ENCODE data around the gene DCXR.

DNA sequence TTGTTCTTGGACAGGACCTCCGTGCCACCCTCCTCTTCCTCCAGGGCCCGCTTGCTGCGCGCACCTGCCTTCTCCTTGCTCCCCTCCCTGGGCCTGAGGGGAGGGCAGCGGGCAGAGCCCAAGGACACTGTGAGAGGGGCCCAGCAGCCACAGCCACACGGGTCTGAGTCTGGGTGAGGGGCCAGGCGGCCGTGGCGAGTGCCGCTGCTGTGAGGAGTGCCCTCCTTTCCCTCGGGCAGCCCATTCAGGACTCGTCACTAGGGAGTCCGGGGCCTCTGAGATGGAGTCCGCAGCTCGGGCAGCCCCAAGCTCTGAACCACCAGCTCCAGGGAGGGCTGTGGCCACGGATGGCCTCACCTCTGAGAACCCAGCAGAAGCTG is 22.5 kb upstream of the DCXR start:
- no peak for TF ChIP-seq POLR2AphosphoS5 (IDR thresholded peaks at IDR 0.05; ENCODE audit: borderline replicate concordance, low read depth, low read length)
- no peak for TF ChIP-seq EZH2 (IDR thresholded peaks at IDR 0.05)

All from SK-N-MC (cell line).